HG02623 (cell line): ENCODE measurements around the gene EML6.

Source experiments
- ATAC-seq: cut with Tn5 transposase; IDR thresholded peaks from one replicate; pipeline ENCODE4 v1.9.1; 2021; ENCODE audit warnings: moderate library complexity; ENCODE audit not compliant: unreplicated experiment

The EML6 gene

GRCh38 chr2:54789878-54790277 is 66.4 kb downstream of the EML6 start:
- no peak for ATAC-seq

- no peak for ATAC-seq
Observed at GRCh38 chr2:54791831-54792230, 68.4 kb downstream of the EML6 start.

GRCh38 chr2:54797307-54797706 is 73.8 kb downstream of the EML6 start:
- no peak for ATAC-seq

- ATAC-seq, result no peak
Observed at GRCh38 chr2:54801352-54801751, 77.9 kb downstream of the EML6 start.

- ATAC-seq, result no peak
Observed at GRCh38 chr2:54803783-54804751, 80.6 kb downstream of the EML6 start.

GRCh38 chr2:54805255-54805654 is 81.8 kb downstream of the EML6 start:
- ATAC-seq, result no peak

GRCh38 chr2:54806975-54807374 is 83.5 kb downstream of the EML6 start:
- ATAC-seq, result no peak

- ATAC-seq, result no peak
Observed at GRCh38 chr2:54808661-54809060, 85.2 kb downstream of the EML6 start.

GRCh38 chr2:54809819-54810218 is 86.4 kb downstream of the EML6 start:
- ATAC-seq, result no peak

GRCh38 chr2:54810246-54810645 is 86.8 kb downstream of the EML6 start:
- no peak for ATAC-seq

- no peak for ATAC-seq
Observed at GRCh38 chr2:54813584-54813983, 90.1 kb downstream of the EML6 start.

GRCh38 chr2:54814389-54815147 is 91.1 kb downstream of the EML6 start:
- ATAC-seq, result no peak

GRCh38 chr2:54815148-54815539 is 91.7 kb downstream of the EML6 start:
- ATAC-seq, result no peak

GRCh38 chr2:54818226-54818625 is 94.8 kb downstream of the EML6 start:
- ATAC-seq, result no peak

GRCh38 chr2:54820558-54820957 is 97.1 kb downstream of the EML6 start:
- ATAC-seq, result no peak

GRCh38 chr2:54824567-54824966 is 101.1 kb downstream of the EML6 start:
- ATAC-seq, result no peak

- ATAC-seq, result no peak
Observed at GRCh38 chr2:54830546-54830945, 107.1 kb downstream of the EML6 start.

- ATAC-seq, result no peak
Observed at GRCh38 chr2:54831480-54831879, 108.0 kb downstream of the EML6 start.

- no peak for ATAC-seq
Observed at GRCh38 chr2:54834721-54835120, 111.3 kb downstream of the EML6 start.

- no peak for ATAC-seq
Observed at GRCh38 chr2:54836477-54836876, 113.0 kb downstream of the EML6 start.

- no peak for ATAC-seq
Observed at GRCh38 chr2:54838585-54839035, 115.1 kb downstream of the EML6 start.
